Osteoblast (primary cell): Measurements from ENCODE around the gene UNC13C. TPM values are rescaled to one million over a fixed set of nuclear protein-coding genes. Genes with fewer than 3 reads are reported as not detected.

Experiments used
- DNase-seq: peaks from one replicate; pipeline ENCODE4 v3.0.0; 2011; ENCODE audit warnings: low spot score, mixed read lengths; ENCODE audit not compliant: insufficient read length; ENCODE audit errors: missing footprints
- H2AFZ ChIP-seq: 2 replicates; pipeline ENCODE4 v1.6.0; 2011; ENCODE audit warnings: mild to moderate bottlenecking, low read length
- H3K27ac ChIP-seq: 2 replicates; pipeline ENCODE4 v1.5.1; 2011; ENCODE audit warnings: mild to moderate bottlenecking, low read depth, low read length, moderate library complexity
- H3K27me3 ChIP-seq: 2 replicates; pipeline ENCODE4 v1.6.0; 2012; ENCODE audit warnings: mild to moderate bottlenecking, control low read depth, inconsistent platforms, low read length, moderate library complexity; ENCODE audit not compliant: insufficient read depth
- H3K36me3 ChIP-seq: 2 replicates; pipeline ENCODE4 v1.5.1; 2011; ENCODE audit warnings: mild to moderate bottlenecking, low read length, control low read depth, moderate library complexity; ENCODE audit not compliant: insufficient read depth
- H3K4me1 ChIP-seq: 2 replicates; pipeline ENCODE4 v1.5.1; 2011; ENCODE audit warnings: mild to moderate bottlenecking, low read length, control low read depth, moderate library complexity; ENCODE audit not compliant: insufficient read depth
- H3K4me2 ChIP-seq: 2 replicates; pipeline ENCODE4 v1.6.0; 2011; ENCODE audit warnings: mild to moderate bottlenecking, low read length; ENCODE audit not compliant: insufficient read depth
- H3K4me3 ChIP-seq: fragments of 200-600 bp; sonication (generic); 3 replicates; pipeline ENCODE4 v1.5.1; 2012; ENCODE audit warnings: mild to moderate bottlenecking, low read length, inconsistent platforms; ENCODE audit not compliant: insufficient read depth
- H3K79me2 ChIP-seq: 2 replicates; pipeline ENCODE4 v1.6.0; 2012; ENCODE audit warnings: mild to moderate bottlenecking, low read length, control low read depth, inconsistent platforms; ENCODE audit not compliant: insufficient read depth
- H3K9me3 ChIP-seq: 2 replicates; pipeline ENCODE4 v1.5.1; 2011; ENCODE audit warnings: low read depth, low read length, control low read depth
- H4K20me1 ChIP-seq: 2 replicates; pipeline ENCODE4 v1.6.0; 2012; ENCODE audit warnings: mild to moderate bottlenecking, low read length, control low read depth; ENCODE audit not compliant: insufficient read depth
- CTCF ChIP-seq: IDR thresholded peaks from 2 replicates; pipeline ENCODE4 v1.5.1; 2011; ENCODE audit warnings: mild to moderate bottlenecking, low read depth, low read length, moderate library complexity; ENCODE audit errors: extremely low read depth
- total RNA-seq: library from RNA; depleted of rRNA; stranded (reverse); fragments of >200 nt; gene quantifications from 2 replicates; pipeline ENCODE4 v1.2.3, GENCODE V29; 2012

UNC13C gene
- total RNA-seq, 1 donor: not detected

GRCh38 chr15:54312528-54312927 is 334.3 kb downstream of the UNC13C start:
- no peaks in the 10 kb centered on the region for H3K9me3 ChIP-seq
- no peak overlapping the region for H3K4me3 ChIP-seq
- no peak overlapping the region for H3K27ac ChIP-seq
- H4K20me1 ChIP-seq: no peaks in the 10 kb centered on the region
- H3K79me2 ChIP-seq: no peaks in the 10 kb centered on the region
- no peak for TF ChIP-seq CTCF
- H3K27me3 ChIP-seq: no peaks in the 10 kb centered on the region
- no peak overlapping the region for H3K4me2 ChIP-seq
- no peak overlapping the region for H2AFZ ChIP-seq
- H3K36me3 ChIP-seq: no peaks in the 10 kb centered on the region
- no peak for DNase-seq
- no peaks in the 10 kb centered on the region for H3K4me1 ChIP-seq

- no peaks in the 10 kb centered on the region for H3K79me2 ChIP-seq
- H3K27me3 ChIP-seq: no peaks in the 10 kb centered on the region
- H3K27ac ChIP-seq: no peak overlapping the region
- no peak for TF ChIP-seq CTCF
- H2AFZ ChIP-seq: no peak overlapping the region
- H3K36me3 ChIP-seq: no peaks in the 10 kb centered on the region
- H3K4me1 ChIP-seq: no peaks in the 10 kb centered on the region
- no peak overlapping the region for H3K4me2 ChIP-seq
- no peak overlapping the region for H3K4me3 ChIP-seq
- no peaks in the 10 kb centered on the region for H4K20me1 ChIP-seq
- no peaks in the 10 kb centered on the region for H3K9me3 ChIP-seq
- DNase-seq: no peak
Observed at GRCh38 chr15:54321426-54321825, 343.2 kb downstream of the UNC13C start.

- no peaks in the 10 kb centered on the region for H3K9me3 ChIP-seq
- H4K20me1 ChIP-seq: no peaks in the 10 kb centered on the region
- no peak overlapping the region for H3K27ac ChIP-seq
- no peaks in the 10 kb centered on the region for H3K79me2 ChIP-seq
- no peak overlapping the region for H3K4me2 ChIP-seq
- no peak for TF ChIP-seq CTCF
- H3K4me3 ChIP-seq: no peak overlapping the region
- H2AFZ ChIP-seq: no peak overlapping the region
- H3K4me1 ChIP-seq: no peaks in the 10 kb centered on the region
- H3K27me3 ChIP-seq: no peaks in the 10 kb centered on the region
- DNase-seq: no peak
- H3K36me3 ChIP-seq: no peaks in the 10 kb centered on the region
Observed at GRCh38 chr15:54322341-54322740, 344.1 kb downstream of the UNC13C start.

GRCh38 chr15:54345301-54345700 is 367.1 kb downstream of the UNC13C start:
- Histone ChIP-seq H3K27ac (no peak overlapping the region), H3K4me1 (no peaks in the 10 kb centered on the region), H3K4me3 (no peak overlapping the region), H3K36me3 (no peaks in the 10 kb centered on the region), H3K4me2 (no peak overlapping the region), H3K9me3 (peaks cover 2% of the 10 kb centered on the region), H3K27me3 (no peaks in the 10 kb centered on the region), H3K79me2 (no peaks in the 10 kb centered on the region), H2AFZ (no peak overlapping the region), H4K20me1 (no peaks in the 10 kb centered on the region)
- TF ChIP-seq CTCF: no peak
- no peak for DNase-seq
